Measurements from ENCODE around the gene SLC39A1.
"Not testable (repeated sequence)": the region's sequence is repeated elsewhere in the genome, so short reads cannot be mapped to it uniquely, and the experiment has no call there.

Gene SLC39A1

DNA sequence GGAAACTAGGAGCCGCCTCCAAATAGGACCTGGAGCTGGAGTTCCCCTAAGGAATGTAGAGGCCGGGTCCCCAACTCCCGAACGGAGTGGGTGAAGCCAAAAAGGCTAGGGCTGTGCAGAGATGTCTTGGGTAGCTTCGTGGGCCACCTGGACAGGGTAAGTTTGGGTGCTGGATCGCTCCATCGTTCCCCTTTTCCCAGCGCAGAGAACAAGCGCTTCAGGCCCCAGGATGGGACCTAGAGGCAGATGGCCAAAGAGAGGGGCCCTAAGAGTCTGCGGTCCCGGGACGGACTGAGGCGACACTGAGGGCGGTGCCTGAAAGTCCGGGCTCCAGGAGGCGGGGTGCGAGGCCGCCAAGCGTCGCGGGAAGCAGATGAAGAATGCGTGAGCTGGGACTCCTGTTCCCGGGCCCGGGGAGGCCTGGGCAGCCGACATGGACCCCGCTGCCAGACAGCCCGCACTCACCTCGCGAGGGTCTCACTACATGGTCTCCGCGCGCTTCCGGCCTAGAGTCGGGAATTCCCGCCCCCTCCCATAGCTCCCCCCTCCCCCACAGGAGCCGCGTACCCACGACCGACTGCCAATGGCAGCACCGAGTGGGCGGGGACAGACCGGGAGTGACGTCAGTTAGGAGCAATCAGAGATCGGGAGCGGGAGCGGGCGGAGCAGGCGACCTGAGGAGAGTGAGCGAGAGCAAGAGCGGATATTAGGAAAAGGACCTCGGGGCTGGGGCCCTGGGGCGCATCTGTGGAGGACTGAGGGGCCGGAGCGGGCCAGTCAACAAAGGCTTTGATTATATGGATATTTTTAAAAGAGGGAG is at the start of gene SLC39A1:
Gene SLC39A1 (minus strand): TSS at position 508 of the 820 bp plus-strand sequence. CDS start 822 bp downstream, outside the sequence.
- DNase-seq, result peak; percentile 98

DNA sequence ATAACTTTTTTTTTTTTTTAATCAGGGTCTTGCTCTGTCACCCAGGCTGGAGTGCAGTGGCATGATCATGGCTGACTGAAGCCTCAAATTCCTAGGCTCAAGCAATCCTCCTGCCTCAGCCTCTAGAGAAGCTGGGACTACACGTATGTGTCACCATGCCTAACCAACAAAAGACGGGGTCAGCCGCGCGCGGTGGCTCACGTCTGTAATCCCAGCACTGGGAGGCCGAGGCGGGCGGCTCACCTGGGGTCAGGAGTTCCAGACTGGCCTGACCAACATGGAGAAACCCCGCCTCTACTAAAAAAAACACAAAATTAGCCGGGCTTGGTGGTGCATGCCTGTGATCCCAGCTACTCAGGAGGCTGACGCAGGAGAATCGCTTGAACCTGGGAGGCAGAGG is 49.2 kb upstream of the SLC39A1 start:
- DNase-seq, result not testable (repeated sequence)

- no peak for DNase-seq
These were observed 48.8 kb upstream of the SLC39A1 start for GRCh38 chr1:154012129-154012528.

DNA sequence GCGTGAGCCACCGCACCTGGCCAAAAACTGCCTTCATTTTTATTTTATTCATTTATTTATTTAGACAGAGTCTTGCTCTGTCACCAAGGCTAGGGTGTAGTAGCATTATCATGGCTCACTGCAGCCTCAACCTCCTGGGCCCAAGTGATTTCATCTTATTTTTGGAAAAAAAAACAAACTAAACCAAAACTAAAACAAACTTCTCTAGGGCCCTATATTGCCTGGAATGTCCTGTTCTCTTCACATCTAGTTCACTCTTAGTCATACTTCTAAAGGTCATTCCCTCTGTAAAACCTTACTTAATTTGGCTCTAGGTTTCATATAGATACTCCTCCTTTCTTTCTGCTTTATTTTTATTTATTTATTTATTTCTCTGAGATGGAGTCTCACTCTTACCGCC is 42.8 kb upstream of the SLC39A1 start:
- peak in 1 of 3 donors; percentile 39 for DNase-seq

GRCh38 chr1:154000420-154000819 is 37.1 kb upstream of the SLC39A1 start:
- DNase-seq, result no peak

DNA sequence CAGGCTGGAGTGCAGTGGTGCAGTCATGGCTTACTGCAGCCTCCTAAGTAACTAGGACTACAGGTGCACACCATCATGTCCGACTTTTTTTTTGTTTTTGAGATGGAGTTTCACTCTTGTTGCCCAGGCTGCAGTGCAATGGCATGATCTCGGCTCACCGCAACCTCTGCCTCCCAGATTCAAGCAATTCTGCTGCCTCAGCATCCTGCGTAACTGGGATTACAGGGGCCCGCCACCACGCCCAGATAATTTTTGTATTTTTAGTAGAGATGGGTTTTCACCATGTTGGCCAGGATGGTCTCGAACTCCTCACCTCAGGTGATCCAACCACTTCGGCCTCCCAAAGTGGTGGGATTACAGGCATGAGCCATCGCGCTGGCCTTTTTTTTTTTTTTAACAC is 33.5 kb upstream of the SLC39A1 start:
- not testable (repeated sequence) for DNase-seq

DNA sequence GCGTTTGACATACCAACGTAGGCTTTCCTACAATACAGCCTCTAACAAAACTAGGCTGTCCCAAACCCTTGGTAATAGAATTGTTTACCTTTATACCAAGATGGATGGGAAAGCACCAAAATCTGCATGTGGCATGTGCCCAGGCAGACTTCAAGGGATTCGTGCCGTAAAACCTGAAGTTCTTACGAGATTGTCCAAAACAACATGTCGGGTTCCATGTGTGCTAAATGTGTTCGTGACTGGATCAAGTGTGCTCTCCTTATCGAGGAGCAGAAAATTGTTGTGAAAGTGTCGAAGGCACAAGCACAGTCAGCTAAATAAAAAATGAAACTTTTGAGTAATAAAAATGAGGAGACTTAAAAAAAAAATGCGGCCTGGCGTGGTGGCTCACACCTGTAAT is 32.3 kb upstream of the SLC39A1 start:
- no peak for DNase-seq

DNA sequence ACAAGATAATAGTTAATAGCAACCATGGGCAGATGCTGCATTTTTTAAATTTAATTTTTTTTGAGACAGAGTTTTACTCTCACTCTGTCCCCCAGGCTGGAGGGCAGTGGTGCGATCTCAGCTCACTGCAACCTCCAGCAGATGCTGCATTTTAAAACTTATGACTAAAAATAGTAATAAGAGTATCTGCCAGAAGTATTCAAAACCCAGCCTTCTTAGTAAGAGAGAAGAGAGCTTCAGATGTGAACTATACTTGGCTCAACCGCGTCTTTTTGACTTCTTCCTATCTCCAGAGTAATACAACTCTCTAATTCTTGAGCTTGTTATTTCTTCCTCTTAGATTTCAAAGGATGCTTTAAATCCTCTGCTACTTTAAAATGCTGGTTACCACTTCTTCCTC is 31.9 kb upstream of the SLC39A1 start:
- DNase-seq, result no peak

GRCh38 chr1:153991806-153992205 is 28.5 kb upstream of the SLC39A1 start:
- DNase-seq, result no peak

DNA sequence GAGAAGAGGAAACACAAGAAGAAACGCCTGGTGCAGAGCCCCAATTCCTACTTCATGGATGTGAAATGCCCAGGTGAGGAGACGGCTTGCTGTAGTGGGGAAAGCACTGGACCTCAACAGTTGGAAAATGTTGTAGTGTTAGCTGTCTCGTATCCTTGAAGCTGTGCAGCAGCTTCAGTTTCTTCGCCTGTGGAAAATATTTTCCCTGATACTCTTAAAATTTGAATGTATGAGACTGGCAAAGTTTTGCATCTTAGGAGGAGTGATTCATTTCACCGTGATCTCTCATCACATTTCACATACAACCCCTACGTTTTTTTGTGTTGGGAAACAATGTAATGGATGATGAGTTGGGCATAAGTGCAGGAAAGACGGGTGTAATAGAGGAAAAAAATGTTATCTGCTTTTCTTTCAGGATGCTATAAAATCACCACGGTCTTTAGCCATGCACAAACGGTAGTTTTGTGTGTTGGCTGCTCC is 27.9 kb upstream of the SLC39A1 start:
- peak in 2 of 3 donors; percentile 44 to 67 for DNase-seq

DNA sequence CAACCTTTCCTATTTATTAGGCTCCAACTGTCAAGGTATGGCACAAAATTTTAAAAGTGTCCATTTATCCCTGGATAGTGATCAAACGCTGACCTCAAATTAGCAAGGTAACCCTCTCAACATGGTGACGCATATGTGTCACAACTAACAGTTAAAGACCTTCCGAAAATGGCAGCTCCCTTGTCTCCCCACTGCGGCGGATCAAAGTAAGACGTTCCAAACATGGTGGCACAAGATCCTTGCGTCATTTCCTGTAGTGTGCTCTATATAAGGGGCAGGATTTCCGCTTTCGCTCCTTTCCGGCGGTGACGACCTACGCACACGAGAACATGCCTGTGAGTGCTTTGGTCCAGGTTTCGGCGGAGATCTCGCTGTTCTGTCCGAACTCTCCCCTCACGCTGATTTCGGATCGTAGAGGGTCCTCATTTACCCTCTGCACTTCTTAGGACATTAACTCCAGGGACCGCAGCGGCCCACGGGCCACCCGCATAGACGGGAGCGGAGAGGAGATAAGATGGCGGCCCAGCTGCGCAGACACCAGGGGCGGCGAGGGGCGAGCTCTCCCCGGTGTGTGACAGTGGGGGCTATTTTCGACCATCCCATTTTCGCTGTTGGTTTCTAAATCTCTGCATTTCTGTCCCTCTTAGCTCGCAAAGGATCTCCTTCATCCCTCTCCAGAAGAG is 27.3 kb upstream of the SLC39A1 start, which contains the start of gene RPS27:
Gene RPS27 (plus strand): TSS at position 295 of the 683 bp plus-strand sequence. CDS start 35 bp downstream, at position 330.
- peak; percentile 95 to 99 (median 99) for DNase-seq

DNA sequence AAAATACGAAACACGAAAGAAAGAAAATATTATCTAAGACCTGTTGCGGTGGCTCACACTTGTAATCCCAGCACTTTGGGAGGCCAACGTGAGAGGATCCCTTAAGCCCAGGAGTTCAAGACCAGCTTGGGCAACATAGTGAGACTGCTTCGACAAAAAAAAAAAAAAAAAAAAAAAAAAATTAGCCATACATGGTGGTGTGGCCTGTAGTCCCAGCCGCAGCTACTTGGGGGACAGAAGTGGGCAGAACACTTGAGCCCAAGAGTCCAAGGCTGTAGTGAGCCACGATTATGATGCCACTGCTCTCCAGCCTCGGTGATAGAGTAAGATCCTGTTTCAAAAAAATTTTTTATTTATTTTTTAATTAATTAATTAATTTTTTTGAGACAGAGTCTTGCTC is 24.3 kb upstream of the SLC39A1 start:
- no peak for DNase-seq

DNA sequence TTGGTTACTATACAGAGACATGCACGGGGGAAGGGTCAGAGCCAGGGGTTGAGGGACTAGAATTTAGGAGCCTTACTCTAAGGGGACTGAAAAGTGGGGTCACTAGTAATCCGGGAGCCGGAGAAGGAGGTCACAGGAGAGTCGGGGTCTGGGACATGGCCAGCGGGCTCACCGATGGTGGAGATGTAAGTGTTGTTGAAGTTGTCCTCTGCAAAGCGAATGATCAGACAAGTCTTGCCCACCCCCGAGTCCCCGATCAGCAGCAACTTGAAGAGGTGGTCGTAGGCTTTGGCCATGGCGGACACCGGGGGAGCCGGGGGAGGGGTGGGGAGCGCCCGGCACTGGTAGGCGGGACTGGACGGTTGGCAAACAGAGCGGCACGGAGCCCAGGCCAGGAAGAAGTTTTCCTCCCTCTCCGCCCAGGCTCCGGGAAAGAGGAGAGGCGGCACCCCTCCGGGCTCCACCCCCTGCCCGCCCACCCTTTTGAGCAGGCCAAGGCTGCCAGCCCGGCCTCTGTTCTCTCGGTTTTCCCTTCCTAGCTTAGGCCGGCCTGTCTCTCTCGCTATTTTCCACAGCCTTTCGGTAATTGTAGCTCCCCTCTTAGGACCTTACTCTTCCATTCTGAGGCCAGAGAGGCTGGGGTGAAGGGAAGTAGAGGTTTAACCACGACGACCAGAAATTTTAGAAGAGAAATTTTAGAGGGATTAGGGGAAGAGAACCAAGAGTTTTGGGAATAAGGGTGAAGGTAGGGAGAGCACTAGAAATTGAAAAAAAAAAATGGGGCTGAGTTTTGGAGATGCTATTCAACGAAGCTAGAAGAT is 22.8 kb upstream of the SLC39A1 start, which contains the start of gene RAB13:
Gene RAB13 (minus strand): TSS at position 399 of the 821 bp plus-strand sequence. CDS start 103 bp downstream, at position 296.
- DNase-seq, result peak; percentile 86 to 93 (median 88)

- DNase-seq, result peak; percentile 94 to 96 (median 94)
These were observed 22.1 kb upstream of the SLC39A1 start for GRCh38 chr1:153985341-153985912.

DNA sequence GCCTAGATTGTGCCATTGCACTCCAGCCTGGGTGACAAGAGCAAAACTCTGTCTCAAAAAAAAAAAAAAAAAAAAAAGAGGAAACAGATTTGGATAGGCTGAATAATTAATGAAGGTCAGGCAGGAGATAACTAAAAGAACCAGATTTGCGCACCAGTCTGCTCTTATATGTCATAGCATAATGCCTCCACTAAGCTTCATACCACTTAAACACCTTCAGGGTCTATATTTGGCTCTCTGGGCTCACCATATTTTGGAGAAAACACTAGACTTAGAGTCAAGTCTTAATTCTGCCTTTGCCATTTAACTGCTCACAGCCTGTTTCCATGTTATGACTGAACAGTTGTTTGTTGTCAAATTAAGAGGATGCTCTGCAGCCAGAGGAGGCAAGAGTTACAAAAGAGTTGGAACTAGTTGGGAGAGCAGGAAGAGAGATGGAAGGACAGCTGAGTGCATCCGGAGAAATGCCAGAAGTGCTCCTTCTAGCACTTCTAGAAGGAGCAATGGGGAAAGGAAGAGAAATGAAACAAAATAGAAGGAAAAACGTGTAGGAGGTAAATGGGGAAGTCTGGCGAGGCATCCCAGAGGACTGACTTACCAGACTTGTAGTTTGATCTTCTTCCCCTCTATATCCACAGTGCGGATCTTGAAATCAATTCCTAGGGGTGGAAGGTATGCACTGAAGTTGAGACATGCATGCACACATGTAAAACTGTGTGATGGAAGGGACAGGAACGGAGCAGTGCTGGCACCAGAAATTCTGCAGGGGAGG is 21.0 kb upstream of the SLC39A1 start:
- DNase-seq, result peak; percentile 37 to 56 (median 40)

- not testable (repeated sequence) for DNase-seq
These were observed 18.4 kb upstream of the SLC39A1 start for GRCh38 chr1:153981735-153982134.

DNA sequence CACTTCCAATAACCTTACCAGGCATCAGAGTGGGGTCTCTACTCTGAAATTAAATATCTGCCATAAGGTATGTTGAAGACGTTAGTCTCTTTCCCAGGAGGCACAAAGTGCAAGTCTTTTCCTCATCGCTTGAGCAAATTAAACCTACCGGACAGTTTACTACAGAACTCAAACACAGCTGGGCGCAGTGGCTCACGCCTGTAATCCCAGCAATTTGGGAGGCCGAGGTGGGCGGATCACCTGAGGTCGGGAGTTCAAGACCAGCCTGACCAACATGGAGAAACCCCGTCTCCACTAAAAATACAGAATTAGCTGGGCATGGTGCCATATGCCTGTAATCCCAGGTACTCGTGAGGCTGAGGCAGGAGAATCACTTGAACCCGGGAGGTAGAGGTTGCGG is 15.8 kb upstream of the SLC39A1 start:
- DNase-seq, result not testable (repeated sequence)

- no peak for DNase-seq
These were observed 15.1 kb upstream of the SLC39A1 start for GRCh38 chr1:153978274-153978909.

DNA sequence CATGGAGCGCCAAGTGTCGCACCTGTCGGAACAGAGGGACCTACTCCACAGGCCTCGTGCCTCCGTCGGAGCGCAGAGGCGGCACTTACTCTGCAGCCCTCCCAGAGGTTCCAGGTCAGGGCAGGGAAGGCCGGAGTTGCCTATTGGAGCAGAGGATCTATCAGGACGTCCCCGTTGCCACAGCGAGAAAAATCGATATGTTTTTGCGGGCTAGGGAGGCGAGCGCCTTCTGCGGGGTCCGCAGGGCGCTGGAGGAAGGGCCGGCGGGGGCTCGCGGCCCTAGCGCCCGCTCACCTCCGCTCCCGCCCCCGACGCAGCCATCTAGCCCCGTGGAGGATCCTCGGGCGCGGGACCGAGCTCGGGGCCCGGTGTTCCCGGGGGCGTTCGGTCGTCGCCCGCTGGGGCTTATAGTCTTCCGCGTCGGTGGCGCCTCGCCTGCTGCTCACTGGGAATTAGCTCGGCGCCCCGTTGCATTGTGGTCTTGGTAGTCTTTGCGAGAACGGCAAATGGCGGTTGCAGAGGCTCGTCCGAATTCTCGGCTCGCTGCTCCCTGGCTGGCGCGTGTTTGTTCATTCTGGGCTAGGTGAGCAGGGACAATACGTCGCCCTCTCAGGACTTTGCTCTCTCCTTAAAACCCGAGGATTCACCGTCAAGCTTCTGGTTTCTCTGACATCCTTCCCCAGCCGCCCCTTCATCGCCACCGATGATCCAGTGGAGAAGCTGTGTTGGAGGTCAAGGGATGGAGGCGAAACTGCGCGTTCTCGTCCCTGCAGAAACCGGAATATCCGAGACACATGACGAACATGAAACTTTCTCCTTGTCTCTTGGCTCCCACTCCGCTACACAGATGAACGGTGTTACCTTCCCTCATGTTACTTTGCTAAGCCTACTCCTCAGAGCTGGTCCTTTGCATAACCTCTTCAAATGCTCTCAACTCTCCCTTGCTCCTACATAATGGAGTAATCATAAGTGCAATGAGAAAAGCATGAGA is 14.2 kb upstream of the SLC39A1 start, which contains the start of gene JTB:
Gene JTB (minus strand): TSS at position 425 of the 991 bp plus-strand sequence. CDS start 422 bp downstream, at position 3.
- peak; percentile 90 to 93 (median 92) for DNase-seq
